Chondrocyte (in vitro differentiated cells): Measurements from ENCODE around the gene SUFU. TPM values are rescaled to one million over a fixed set of nuclear protein-coding genes. Genes with fewer than 3 reads are reported as not detected.
A peak's percentile ranks its signal among the peaks of the same experiment; 100 is the strongest.

Experiments used
- DNase-seq: peaks from one replicate; pipeline ENCODE4 v3.0.0; 2021; ENCODE audit warnings: mixed read lengths, low spot score
- H3K27ac Mint-ChIP-seq: one replicate; pipeline ENCODE4 v1.8.0; 2021; ENCODE audit warnings: mild to moderate bottlenecking, moderate library complexity, mixed read lengths; ENCODE audit not compliant: unreplicated experiment
- H3K27me3 Mint-ChIP-seq: 2 replicates; pipeline ENCODE4 v1.8.0; 2021; ENCODE audit warnings: low read depth, mixed read lengths
- H3K36me3 Mint-ChIP-seq: 2 replicates; pipeline ENCODE4 v1.8.0; 2021; ENCODE audit warnings: low read depth, mixed read lengths
- H3K4me1 Mint-ChIP-seq: 2 replicates; pipeline ENCODE4 v1.8.0; 2021; ENCODE audit warnings: low read depth, mild to moderate bottlenecking, mixed read lengths
- H3K4me3 Mint-ChIP-seq: one replicate; pipeline ENCODE4 v1.8.0; 2021; ENCODE audit warnings: mild to moderate bottlenecking, moderate library complexity, mixed read lengths; ENCODE audit not compliant: unreplicated experiment
- H3K9me3 Mint-ChIP-seq: 2 replicates; pipeline ENCODE4 v1.8.0; 2021; ENCODE audit warnings: low read depth, mixed read lengths
- CTCF ChIP-seq: fragments of 200-600 bp; sonication (generic); IDR thresholded peaks from 2 replicates; pipeline ENCODE4 v1.5.0; 2021; ENCODE audit warnings: antibody characterized with exemption, mild to moderate bottlenecking, moderate library complexity
- total RNA-seq: library from RNA; stranded (reverse); gene quantifications from 3 replicates; pipeline ENCODE4 v1.2.1, GENCODE V29; 2021

The SUFU gene
- total RNA-seq, 1 donor from 2014 or later, result 15.5 TPM

- H3K4me3 Mint-ChIP-seq, result no peak overlapping the region
- H3K36me3 Mint-ChIP-seq, result peaks cover 1% of the 10 kb centered on the region
- TF ChIP-seq CTCF, result no peak
- H3K27me3 Mint-ChIP-seq, result no peaks in the 10 kb centered on the region
- peaks cover 14% of the 10 kb centered on the region for H3K4me1 Mint-ChIP-seq
- no peaks in the 10 kb centered on the region for H3K9me3 Mint-ChIP-seq
- DNase-seq, result no peak
- no peak overlapping the region for H3K27ac Mint-ChIP-seq
Measured at GRCh38 chr10:102538811-102539210, 35.0 kb downstream of the SUFU start.

GRCh38 chr10:102540023-102540422 lies 36.3 kb downstream of the SUFU start:
- no peak overlapping the region for H3K27ac Mint-ChIP-seq
- peaks cover 14% of the 10 kb centered on the region for H3K4me1 Mint-ChIP-seq
- H3K36me3 Mint-ChIP-seq, result no peaks in the 10 kb centered on the region
- no peak overlapping the region for H3K4me3 Mint-ChIP-seq
- no peaks in the 10 kb centered on the region for H3K27me3 Mint-ChIP-seq
- no peak for DNase-seq
- peak; percentile 64 for TF ChIP-seq CTCF
- H3K9me3 Mint-ChIP-seq, result no peaks in the 10 kb centered on the region

GRCh38 chr10:102542800-102543418 lies 39.1 kb downstream of the SUFU start:
- TF ChIP-seq CTCF, result no peak

GRCh38 chr10:102545265-102545871 lies 41.6 kb downstream of the SUFU start:
- no peak overlapping the region for H3K27ac Mint-ChIP-seq
- no peaks in the 10 kb centered on the region for H3K9me3 Mint-ChIP-seq
- peaks cover 27% of the 10 kb centered on the region for H3K4me1 Mint-ChIP-seq
- H3K36me3 Mint-ChIP-seq, result peaks cover 3% of the 10 kb centered on the region
- DNase-seq, result no peak
- TF ChIP-seq CTCF, result no peak
- no peaks in the 10 kb centered on the region for H3K27me3 Mint-ChIP-seq
- H3K4me3 Mint-ChIP-seq, result no peak overlapping the region

More at GRCh38 chr10:102542800-102543418, 39.1 kb downstream of the SUFU start:
- H3K4me1 Mint-ChIP-seq, result peaks cover 26% of the 10 kb centered on the region
- no peaks in the 10 kb centered on the region for H3K9me3 Mint-ChIP-seq
- DNase-seq, result no peak
- H3K27ac Mint-ChIP-seq, result peak overlapping the region; percentile 83
- no peaks in the 10 kb centered on the region for H3K36me3 Mint-ChIP-seq
- no peak overlapping the region for H3K4me3 Mint-ChIP-seq
- no peaks in the 10 kb centered on the region for H3K27me3 Mint-ChIP-seq

GRCh38 chr10:102545997-102546396 lies 42.2 kb downstream of the SUFU start:
- no peak for TF ChIP-seq CTCF
- Mint-ChIP-seq H3K9me3 (no peaks in the 10 kb centered on the region), H3K36me3 (peaks cover 6% of the 10 kb centered on the region), H3K27me3 (no peaks in the 10 kb centered on the region), H3K27ac (no peak overlapping the region), H3K4me3 (no peak overlapping the region), H3K4me1 (peaks cover 27% of the 10 kb centered on the region)
- DNase-seq, result peak; percentile 36
